Thyroid gland (tissue), 4 donors: Measurements from ENCODE around the gene COMMD6.
A peak's percentile ranks its signal among the peaks of the same experiment; 100 is the strongest.

Experiments
- CTCF ChIP-seq, 6 experiments: fragments of 200-600 bp in 3 of 6; fragments of 450-650 bp in 3 of 6; sonication (generic) in 3 of 6; IDR thresholded peaks; one replicate each; pipeline ENCODE4 v1.5.1; 2016 to 2019; ENCODE audit warnings: antibody characterized with exemption in 6 of 6, mild to moderate bottlenecking in 2 of 6, inconsistent platforms in 1 of 6, moderate library complexity in 1 of 6
- POLR2A ChIP-seq, 2 donors: fragments of 450-650 bp; IDR thresholded peaks; one replicate each; pipeline ENCODE4 v1.6.1; 2017; ENCODE audit warnings: antibody characterized with exemption in 2 of 2, mild to moderate bottlenecking in 2 of 2, moderate library complexity in 1 of 2

GRCh38 chr13:75549262-75550158, 11.9 kb upstream of the COMMD6 start, which contains the start of gene UCHL3:
- TF ChIP-seq POLR2A (IDR thresholded peaks at IDR 0.05) (peak in 1 of 2 donors; percentile 91), CTCF (IDR thresholded peaks at IDR 0.05) (peak; percentile 75 to 96 (median 90))
